ENCODE data around the gene CYGB.
A peak's percentile ranks its signal among the peaks of the same experiment; 100 is the strongest.
"Not testable (repeated sequence)": the region's sequence is repeated elsewhere in the genome, so short reads cannot be mapped to it uniquely, and the experiment has no call there.

The CYGB gene

GRCh38 chr17:76523084-76524037 is 14.1 kb downstream of the CYGB start:
- DNase-seq (ENCODE audit: low spot score): peak; percentile 66

- not testable (repeated sequence) for DNase-seq (ENCODE audit: low spot score)
Observed at GRCh38 chr17:76521683-76522082, 15.8 kb downstream of the CYGB start.

DNA sequence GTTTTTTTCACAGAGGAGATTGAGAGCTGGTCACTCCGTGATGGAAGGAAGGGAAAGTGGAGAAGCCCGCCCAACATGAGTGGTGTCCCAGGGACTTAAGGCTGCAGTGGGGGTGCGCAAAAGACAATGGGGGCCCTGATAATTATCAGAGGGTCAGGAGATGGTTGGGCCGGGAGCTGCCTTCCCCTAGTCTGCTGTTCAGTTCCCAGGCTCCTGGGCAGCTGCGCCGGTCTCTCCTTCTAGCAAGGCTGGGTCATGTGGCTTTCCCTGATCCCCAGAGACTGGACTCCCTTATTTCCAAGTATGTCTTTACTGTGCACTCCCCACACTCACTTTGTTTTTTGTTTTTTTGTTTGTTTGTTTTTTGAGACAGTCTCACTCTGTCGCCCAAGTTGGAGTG is 16.2 kb downstream of the CYGB start:
- DNase-seq (ENCODE audit: low spot score): no peak

GRCh38 chr17:76519048-76519966 is 18.2 kb downstream of the CYGB start:
- DNase-seq (ENCODE audit: low spot score): no peak

DNA sequence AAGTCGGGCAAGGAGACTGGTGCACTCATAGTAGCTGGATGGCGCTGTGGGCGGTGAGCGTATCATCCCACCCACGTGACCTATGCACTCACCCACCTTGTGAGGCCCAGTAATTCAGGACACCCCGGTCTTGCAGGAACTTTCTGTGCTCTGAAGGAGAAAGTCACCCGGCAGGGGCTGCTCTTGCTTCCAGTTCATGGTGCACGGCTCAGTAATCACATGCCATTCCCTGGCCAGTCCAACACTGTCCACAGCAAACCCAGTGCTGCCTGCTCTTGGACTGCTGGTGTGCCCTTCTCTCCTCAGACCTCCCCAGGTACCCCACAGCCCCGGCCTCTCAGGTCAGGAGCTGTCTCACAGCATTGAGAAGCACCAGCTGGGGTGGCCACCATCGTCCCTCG is 19.9 kb downstream of the CYGB start:
- DNase-seq (ENCODE audit: low spot score): peak; percentile 74

DNA sequence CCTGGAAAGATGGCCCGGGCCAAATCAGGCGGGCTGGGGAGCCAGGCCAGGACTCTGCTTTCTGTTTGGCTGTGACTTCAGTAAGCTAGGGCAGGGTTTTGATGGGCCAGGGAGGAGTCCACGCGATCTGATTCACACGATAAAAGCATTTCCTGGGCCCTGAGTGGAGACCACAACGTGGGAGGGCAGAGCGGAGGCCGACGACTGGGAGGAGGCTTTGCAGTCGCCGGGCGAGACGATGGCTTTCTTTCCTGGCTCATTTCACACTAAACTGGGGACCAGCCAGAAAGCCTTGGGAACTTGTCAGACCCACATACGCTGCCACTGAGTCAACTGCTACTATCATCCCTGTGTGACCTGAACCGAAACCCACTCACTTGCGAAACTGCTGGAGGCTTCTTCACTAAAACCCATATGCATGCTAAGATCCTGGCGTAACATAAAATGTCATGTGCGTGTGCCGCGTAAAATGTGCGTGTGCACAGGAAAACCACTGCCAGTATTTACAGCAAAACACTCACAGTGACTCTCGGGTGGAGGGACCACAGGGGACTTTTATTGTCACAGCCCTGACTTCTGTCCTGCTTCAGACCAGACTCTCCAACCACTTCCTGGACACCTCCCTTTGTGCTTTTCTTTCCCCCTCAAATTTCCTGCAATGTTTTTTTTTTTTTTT is 22.1 kb downstream of the CYGB start:
- peak; percentile 77 for DNase-seq (ENCODE audit: low spot score)

GRCh38 chr17:76514355-76514754 is 23.2 kb downstream of the CYGB start:
- not testable (repeated sequence) for DNase-seq (ENCODE audit: low spot score)

DNA sequence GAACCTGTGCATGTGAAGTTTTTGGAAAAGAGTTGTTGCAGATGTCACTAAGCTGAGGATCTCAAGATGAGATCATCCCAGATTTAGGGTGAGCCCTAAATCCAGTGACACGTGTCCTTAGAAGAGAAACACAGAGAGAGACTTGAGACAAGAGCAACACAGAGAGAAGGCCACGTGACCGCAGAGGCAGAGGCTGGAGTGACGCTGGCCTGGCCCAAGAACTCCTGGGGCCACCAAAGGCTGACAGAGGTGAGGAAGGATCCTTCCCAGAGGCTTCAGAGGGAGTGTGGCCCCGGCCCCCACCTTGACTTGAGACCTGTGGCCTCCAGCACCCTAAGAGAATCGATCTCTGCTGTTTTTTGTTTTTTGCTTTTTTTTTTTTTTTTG is 24.2 kb downstream of the CYGB start:
- no peak for DNase-seq (ENCODE audit: low spot score)

DNA sequence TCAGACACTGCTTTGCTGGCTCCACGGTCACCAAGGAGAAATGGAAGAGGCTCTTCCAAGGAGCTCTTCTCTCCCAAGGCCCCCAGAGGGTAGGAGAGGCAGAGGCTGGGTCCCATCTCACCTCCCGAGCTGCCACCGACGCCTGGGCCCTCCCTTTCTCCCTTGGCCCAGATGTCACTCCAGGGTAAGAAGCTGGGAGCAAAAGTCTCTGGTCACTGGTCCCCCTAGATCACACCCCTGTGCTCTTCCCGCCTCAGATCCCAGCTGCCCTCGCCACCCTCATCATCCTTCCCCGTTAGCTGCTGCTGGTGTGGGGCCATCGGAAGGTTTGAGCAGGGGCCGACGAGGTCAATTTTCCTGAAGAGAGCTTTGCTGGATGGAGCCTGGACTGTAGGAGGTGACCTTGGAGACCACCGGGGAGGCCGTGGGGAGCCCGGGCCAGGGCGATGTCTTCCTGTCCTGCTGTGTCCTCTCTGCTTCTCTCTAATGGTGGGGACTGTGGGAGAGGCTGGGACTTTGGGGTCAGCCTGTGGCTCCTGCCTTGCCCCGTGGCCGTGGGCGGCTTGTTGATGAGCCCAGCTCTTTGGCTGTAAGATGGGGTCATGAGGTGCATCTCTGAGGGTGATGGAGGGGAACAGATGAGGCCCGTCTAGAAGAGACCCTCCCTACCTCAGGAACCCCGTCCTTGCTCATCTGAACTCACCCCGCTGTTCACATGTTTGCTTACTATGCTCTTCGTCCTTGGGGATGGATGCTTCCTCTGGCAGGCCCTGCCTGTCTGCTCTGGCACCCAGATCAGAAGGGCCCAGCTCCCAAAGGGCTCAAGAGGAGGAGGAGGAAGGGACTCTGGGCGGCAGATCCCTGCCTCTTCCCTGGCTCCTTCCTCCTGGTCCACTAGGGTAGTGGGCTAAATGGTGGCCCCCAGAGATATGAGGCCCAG is 24.9 kb downstream of the CYGB start:
- no peak for DNase-seq (ENCODE audit: low spot score)

- no peak for DNase-seq (ENCODE audit: low spot score)
Observed at GRCh38 chr17:76511668-76512365, 25.7 kb downstream of the CYGB start.

DNA sequence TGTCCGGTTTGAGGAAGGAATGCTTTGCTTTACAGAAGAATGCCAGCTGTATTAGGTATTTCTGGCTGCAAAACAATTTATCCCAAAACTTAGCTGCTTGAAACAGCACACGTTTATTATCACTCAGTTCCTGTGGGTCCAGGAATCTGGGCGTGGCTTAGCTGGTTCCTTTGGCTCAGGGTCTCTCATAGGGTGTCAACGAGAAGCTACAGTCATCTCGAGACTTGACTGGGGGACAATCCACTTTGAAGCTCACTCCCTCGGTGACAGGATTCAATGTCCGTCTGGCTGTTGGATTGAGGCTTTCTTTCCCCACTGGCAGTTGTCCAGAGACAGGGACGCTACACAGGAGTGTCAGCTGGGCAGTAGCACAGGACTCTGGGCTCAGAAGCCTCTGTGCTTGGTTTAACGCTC is 26.7 kb downstream of the CYGB start:
- no peak for DNase-seq (ENCODE audit: low spot score)

DNA sequence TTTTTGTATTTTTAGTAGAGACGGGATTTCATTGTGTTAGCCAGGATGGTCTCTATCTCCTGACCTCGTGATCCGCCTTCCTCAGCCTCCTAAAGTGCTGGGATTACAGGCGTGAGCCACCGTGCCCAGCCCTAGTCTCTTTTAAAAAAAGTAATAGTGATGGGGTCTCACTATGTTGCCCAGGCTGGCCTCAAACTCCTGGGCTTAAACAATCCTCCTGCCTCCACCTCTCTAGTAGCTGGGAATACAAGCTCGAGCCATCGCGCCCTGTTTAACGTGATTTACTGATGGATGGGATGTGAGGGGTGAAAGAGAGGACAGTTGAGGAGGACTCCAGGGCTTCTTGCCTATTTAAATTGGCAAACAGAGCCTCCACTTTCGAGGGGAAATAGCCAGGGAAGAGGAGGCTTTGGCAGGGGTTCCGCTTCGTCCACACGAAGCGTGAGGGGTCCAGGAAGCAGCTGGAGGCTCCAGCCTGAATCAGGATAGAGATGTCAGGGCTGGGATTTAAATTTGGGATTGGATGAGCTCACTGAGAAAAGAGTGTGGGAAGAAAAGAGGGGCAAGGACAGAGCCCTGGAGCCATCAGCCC is 28.9 kb downstream of the CYGB start:
- not testable (repeated sequence) for DNase-seq (ENCODE audit: low spot score)

GRCh38 chr17:76506408-76507345 is 30.8 kb downstream of the CYGB start:
- peak; percentile 70 for DNase-seq (ENCODE audit: low spot score)

DNA sequence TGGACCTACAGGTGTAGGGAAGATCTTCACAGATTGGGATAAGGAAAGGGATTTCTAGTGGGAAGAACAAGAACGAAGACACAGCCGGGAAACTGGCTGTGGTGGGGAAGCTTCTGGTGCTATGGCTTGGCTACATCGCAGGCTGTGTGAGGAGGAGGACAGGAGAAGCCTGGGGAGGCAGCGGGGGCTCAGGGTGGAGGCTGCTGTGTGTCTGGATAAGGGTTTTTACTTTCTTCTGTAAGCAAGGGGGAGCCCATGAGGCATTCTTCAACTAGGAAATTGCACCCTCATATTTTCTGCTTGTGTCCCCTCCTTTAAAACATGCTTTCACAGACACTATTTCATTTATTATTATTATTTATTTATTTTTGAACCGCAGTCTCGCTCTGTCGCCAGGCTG is 33.4 kb downstream of the CYGB start:
- no peak for DNase-seq (ENCODE audit: low spot score)

GRCh38 chr17:76502341-76503211 is 34.9 kb downstream of the CYGB start:
- DNase-seq (ENCODE audit: low spot score): no peak

GRCh38 chr17:76501827-76502307 is 35.6 kb downstream of the CYGB start:
- DNase-seq (ENCODE audit: low spot score): no peak

GRCh38 chr17:76501018-76501826 is 36.3 kb downstream of the CYGB start, which contains the start of gene RHBDF2:
Gene RHBDF2 (minus strand): TSS chr17:76501423. CDS start chr17:76481524, 19,899 bp downstream.
- peak; percentile 91 for DNase-seq (ENCODE audit: low spot score)

All from kidney tubule cell (primary cell).